GM23338 (cell line): ENCODE data around the gene PYY. TPM values are rescaled to one million over a fixed set of nuclear protein-coding genes. Genes with fewer than 3 reads are reported as not detected.

ENCODE experiments used
- ATAC-seq: fragments of 200-7000 bp; cut with Tn5 transposase; 3 replicates; pipeline ENCODE4 v1.9.1; 2020
- DNase-seq: peaks from one replicate; pipeline ENCODE4 v3.0.0-alpha.2; 2015; ENCODE audit warnings: low spot score
- H2AFZ ChIP-seq: fragments of 200-600 bp; sonication (generic); 2 replicates; pipeline ENCODE4 v1.8.0; 2016; ENCODE audit warnings: antibody characterized with exemption, mild to moderate bottlenecking, moderate library complexity
- H3F3A ChIP-seq: fragments of 200-600 bp; sonication (generic); replicated peaks from 2 replicates; pipeline ENCODE4 v1.8.0; 2017; ENCODE audit warnings: antibody characterized with exemption, mixed run types, low read depth
- H3K27ac ChIP-seq: fragments of 200-600 bp; sonication (generic); 2 replicates; pipeline ENCODE4 v1.6.1; 2016; ENCODE audit warnings: low read depth
- H3K27me3 ChIP-seq: fragments of 200-600 bp; sonication (generic); 2 replicates; pipeline ENCODE4 v1.8.0; 2016; ENCODE audit warnings: mild to moderate bottlenecking, mixed run types, moderate library complexity; ENCODE audit not compliant: insufficient read depth
- H3K36me3 ChIP-seq: fragments of 200-600 bp; sonication (generic); 2 replicates; pipeline ENCODE4 v1.8.0; 2016; ENCODE audit warnings: mild to moderate bottlenecking; ENCODE audit not compliant: insufficient read depth
- H3K4me1 ChIP-seq: fragments of 200-600 bp; sonication (generic); 2 replicates; pipeline ENCODE4 v1.8.0; 2016; ENCODE audit warnings: mild to moderate bottlenecking, moderate library complexity; ENCODE audit not compliant: insufficient read depth
- H3K4me2 ChIP-seq: fragments of 200-600 bp; sonication (generic); 2 replicates; pipeline ENCODE4 v1.7.1; 2017; ENCODE audit warnings: mixed run types
- H3K4me3 ChIP-seq: fragments of 200-600 bp; sonication (generic); 2 replicates; pipeline ENCODE4 v1.6.1; 2016; ENCODE audit warnings: mixed run types
- H3K79me2 ChIP-seq: fragments of 200-600 bp; sonication (generic); replicated peaks from 2 replicates; pipeline ENCODE4 v1.8.0; 2017; ENCODE audit warnings: mild to moderate bottlenecking; ENCODE audit not compliant: insufficient read depth
- H3K9me2 ChIP-seq: fragments of 200-600 bp; sonication (generic); 2 replicates; pipeline ENCODE4 v1.8.0; 2017; ENCODE audit not compliant: insufficient read depth
- H4K20me1 ChIP-seq: fragments of 200-600 bp; sonication (generic); replicated peaks from 2 replicates; pipeline ENCODE4 v1.8.0; 2017; ENCODE audit warnings: mild to moderate bottlenecking; ENCODE audit not compliant: insufficient read depth
- H3K27ac Mint-ChIP-seq: 2 replicates; pipeline ENCODE4 v1.8.0; 2020; ENCODE audit warnings: inconsistent platforms, mild to moderate bottlenecking, moderate library complexity, mixed read lengths
- H3K27me3 Mint-ChIP-seq: 3 replicates; pipeline ENCODE4 v1.8.0; 2022; ENCODE audit warnings: low read depth, mild to moderate bottlenecking, moderate library complexity, mixed read lengths, inconsistent platforms; ENCODE audit not compliant: insufficient read depth, poor library complexity
- H3K36me3 Mint-ChIP-seq: 3 replicates; pipeline ENCODE4 v1.8.0; 2021; ENCODE audit warnings: low read depth, mild to moderate bottlenecking, inconsistent platforms, moderate library complexity, mixed read lengths
- H3K4me1 Mint-ChIP-seq: 3 replicates; pipeline ENCODE4 v1.8.0; 2020; ENCODE audit warnings: mild to moderate bottlenecking, inconsistent platforms, mixed read lengths
- H3K4me3 Mint-ChIP-seq: 3 replicates; pipeline ENCODE4 v1.8.0; 2021; ENCODE audit warnings: moderate library complexity, mild to moderate bottlenecking, inconsistent platforms, mixed read lengths
- H3K9me3 Mint-ChIP-seq: 3 replicates; pipeline ENCODE4 v1.8.0; 2020; ENCODE audit warnings: moderate library complexity, mild to moderate bottlenecking, inconsistent platforms, mixed read lengths
- CREB1 ChIP-seq: fragments of 250-450 bp; sonication (Bioruptor Pico); IDR thresholded peaks from 2 replicates; pipeline ENCODE4 v1.5.0; 2020; ENCODE audit warnings: low read depth, mild to moderate bottlenecking, moderate library complexity
- EZH2 ChIP-seq: fragments of 200-600 bp; sonication (generic); IDR thresholded peaks from one replicate; pipeline ENCODE4 v1.8.0; 2017; ENCODE audit warnings: antibody characterized with exemption, mild to moderate bottlenecking, low read depth; ENCODE audit not compliant: unreplicated experiment
- EZH2phosphoT487 ChIP-seq: fragments of 200-600 bp; sonication (generic); IDR thresholded peaks from one replicate; pipeline ENCODE4 v1.8.1; 2018; ENCODE audit warnings: antibody characterized with exemption; ENCODE audit not compliant: unreplicated experiment
- JUNB ChIP-seq: IDR thresholded peaks from one replicate; pipeline ENCODE4 v1.6.1; 2016; ENCODE audit warnings: antibody characterized with exemption; ENCODE audit not compliant: unreplicated experiment
- NANOG ChIP-seq: IDR thresholded peaks from 2 replicates; pipeline ENCODE4 v1.6.1; 2016; ENCODE audit warnings: antibody characterized with exemption, borderline replicate concordance
- STAT1 ChIP-seq: IDR thresholded peaks from one replicate; pipeline ENCODE4 v1.6.1; 2016; ENCODE audit warnings: antibody characterized with exemption; ENCODE audit not compliant: unreplicated experiment
- ZNF462 ChIP-seq: fragments of 250-450 bp; sonication (Bioruptor Pico); IDR thresholded peaks from 2 replicates; pipeline ENCODE4 v1.5.0; 2020; ENCODE audit warnings: mild to moderate bottlenecking, moderate library complexity
- polyA plus RNA-seq: library from polyadenylated mRNA; unstranded; fragments of >200 nt; fragmentation: Nextera tagmentation; extraction: Ambion mirVana; gene quantifications from 2 replicates; pipeline ENCODE4 v1.2.1, GENCODE V29; 2016
- total RNA-seq: library from RNA; depleted of rRNA; stranded (reverse); fragments of >200 nt; shearing (Covaris generic); gene quantifications from 2 replicates; pipeline ENCODE4 v1.2.3, GENCODE V29; 2014
- TF ChIP-seq, protein P1 (sequence below): IDR thresholded peaks from 2 replicates; pipeline ENCODE4 v1.6.1; 2016; ENCODE audit warnings: antibody characterized with exemption

Gene PYY
- total and polyA plus RNA-seq, 2 experiments from 2014 or later = 0.56 to 8.5 TPM

- H2AFZ ChIP-seq = no peak overlapping the region
- Mint-ChIP-seq H3K27ac (no peak overlapping the region), H3K9me3 (no peaks in the 10 kb centered on the region), H3K36me3 (no peaks in the 10 kb centered on the region), H3K27me3 (peaks cover 22% of the 10 kb centered on the region), H3K4me1 (peaks cover 4% of the 10 kb centered on the region; the same call in 2 of the 3 replicates), H3K4me3 (no peak overlapping the region)
- 0 out of 2 replicates have a peak, but pooled peaks cover 6% of the 10 kb centered on the region for H3F3A ChIP-seq
- H3K4me2 ChIP-seq = no peak overlapping the region
- H3K9me2 ChIP-seq = no peaks in the 10 kb centered on the region
- DNase-seq = no peak
- no peak overlapping the region for H3K4me3 ChIP-seq
- TF ChIP-seq EZH2 (no peak), ZNF462 (no peak), JUNB (no peak), EZH2phosphoT487 (no peak), CREB1 (CRISPR knock-in tag) (no peak), STAT1 (no peak), NANOG (no peak)
- TF ChIP-seq, protein P1, sequence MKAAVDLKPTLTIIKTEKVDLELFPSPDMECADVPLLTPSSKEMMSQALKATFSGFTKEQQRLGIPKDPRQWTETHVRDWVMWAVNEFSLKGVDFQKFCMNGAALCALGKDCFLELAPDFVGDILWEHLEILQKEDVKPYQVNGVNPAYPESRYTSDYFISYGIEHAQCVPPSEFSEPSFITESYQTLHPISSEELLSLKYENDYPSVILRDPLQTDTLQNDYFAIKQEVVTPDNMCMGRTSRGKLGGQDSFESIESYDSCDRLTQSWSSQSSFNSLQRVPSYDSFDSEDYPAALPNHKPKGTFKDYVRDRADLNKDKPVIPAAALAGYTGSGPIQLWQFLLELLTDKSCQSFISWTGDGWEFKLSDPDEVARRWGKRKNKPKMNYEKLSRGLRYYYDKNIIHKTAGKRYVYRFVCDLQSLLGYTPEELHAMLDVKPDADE = no peak
- no peaks in the 10 kb centered on the region for H4K20me1 ChIP-seq
- H3K4me1 ChIP-seq = peaks cover 6% of the 10 kb centered on the region; the same call in 1 of the 2 replicates
- no peak for ATAC-seq
- no peaks in the 10 kb centered on the region for H3K36me3 ChIP-seq
- H3K27me3 ChIP-seq = peaks cover 31% of the 10 kb centered on the region
- no peaks in the 10 kb centered on the region for H3K79me2 ChIP-seq
- no peak overlapping the region for H3K27ac ChIP-seq
These were observed 25.9 kb upstream of the PYY start for GRCh38 chr17:43979671-43980070.
